Liver (tissue), 3 donors: ENCODE results near the gene RYR2.

Source experiments
- CTCF ChIP-seq: fragments of 150-350 bp; IDR thresholded peaks from 2 replicates; pipeline ENCODE4 v1.5.1; 2017; ENCODE audit warnings: improper control_type of control experiment, low read depth, low read length; ENCODE audit not compliant: missing input control
- GABPA ChIP-seq, 2 donors: IDR thresholded peaks in 1 of 2; conservative IDR thresholded peaks in 1 of 2; 2 replicates each; pipeline ENCODE4 v1.6.1; 2016; ENCODE audit warnings: antibody characterized with exemption in 2 of 2, mild to moderate bottlenecking in 1 of 2, moderate library complexity in 1 of 2
- HNF4G ChIP-seq: IDR thresholded peaks from 2 replicates; pipeline ENCODE4 v1.6.1; 2016; ENCODE audit warnings: antibody characterized with exemption
- JUND ChIP-seq, 2 donors: IDR thresholded peaks; 2 replicates each; pipeline ENCODE4 v1.6.1; 2016; ENCODE audit warnings: antibody characterized with exemption in 2 of 2
- RAD21 ChIP-seq, 2 donors: IDR thresholded peaks; 2 replicates each; pipeline ENCODE4 v1.6.1; 2016; ENCODE audit warnings: antibody characterized with exemption in 2 of 2, mild to moderate bottlenecking in 2 of 2
- RXRA ChIP-seq, 2 donors: IDR thresholded peaks; 2 replicates each; pipeline ENCODE4 v1.6.1; 2017 to 2018; ENCODE audit warnings: antibody characterized with exemption in 2 of 2, mild to moderate bottlenecking in 1 of 2
- SP1 ChIP-seq: IDR thresholded peaks from 2 replicates; pipeline ENCODE4 v1.6.1; 2018; ENCODE audit warnings: antibody characterized with exemption, mild to moderate bottlenecking
- TAF1 ChIP-seq: conservative IDR thresholded peaks from 2 replicates; pipeline ENCODE4 v1.6.1; 2016; ENCODE audit warnings: antibody characterized with exemption, mild to moderate bottlenecking
- YY1 ChIP-seq: IDR thresholded peaks from 2 replicates; pipeline ENCODE4 v1.6.1; 2016; ENCODE audit warnings: antibody characterized with exemption, mild to moderate bottlenecking
- TF ChIP-seq, protein P1 (sequence below): IDR thresholded peaks from 2 replicates; pipeline ENCODE4 v1.6.1; 2016; ENCODE audit warnings: antibody characterized with exemption, mild to moderate bottlenecking
- TF ChIP-seq, protein P2 (sequence below): IDR thresholded peaks from 2 replicates; pipeline ENCODE4 v1.6.1; 2016; ENCODE audit warnings: antibody characterized with exemption
- donor health status: healthy.
- donor health status: healthy.

- TF ChIP-seq TAF1 = no peak
- no peak for TF ChIP-seq CTCF
- TF ChIP-seq, protein P1, sequence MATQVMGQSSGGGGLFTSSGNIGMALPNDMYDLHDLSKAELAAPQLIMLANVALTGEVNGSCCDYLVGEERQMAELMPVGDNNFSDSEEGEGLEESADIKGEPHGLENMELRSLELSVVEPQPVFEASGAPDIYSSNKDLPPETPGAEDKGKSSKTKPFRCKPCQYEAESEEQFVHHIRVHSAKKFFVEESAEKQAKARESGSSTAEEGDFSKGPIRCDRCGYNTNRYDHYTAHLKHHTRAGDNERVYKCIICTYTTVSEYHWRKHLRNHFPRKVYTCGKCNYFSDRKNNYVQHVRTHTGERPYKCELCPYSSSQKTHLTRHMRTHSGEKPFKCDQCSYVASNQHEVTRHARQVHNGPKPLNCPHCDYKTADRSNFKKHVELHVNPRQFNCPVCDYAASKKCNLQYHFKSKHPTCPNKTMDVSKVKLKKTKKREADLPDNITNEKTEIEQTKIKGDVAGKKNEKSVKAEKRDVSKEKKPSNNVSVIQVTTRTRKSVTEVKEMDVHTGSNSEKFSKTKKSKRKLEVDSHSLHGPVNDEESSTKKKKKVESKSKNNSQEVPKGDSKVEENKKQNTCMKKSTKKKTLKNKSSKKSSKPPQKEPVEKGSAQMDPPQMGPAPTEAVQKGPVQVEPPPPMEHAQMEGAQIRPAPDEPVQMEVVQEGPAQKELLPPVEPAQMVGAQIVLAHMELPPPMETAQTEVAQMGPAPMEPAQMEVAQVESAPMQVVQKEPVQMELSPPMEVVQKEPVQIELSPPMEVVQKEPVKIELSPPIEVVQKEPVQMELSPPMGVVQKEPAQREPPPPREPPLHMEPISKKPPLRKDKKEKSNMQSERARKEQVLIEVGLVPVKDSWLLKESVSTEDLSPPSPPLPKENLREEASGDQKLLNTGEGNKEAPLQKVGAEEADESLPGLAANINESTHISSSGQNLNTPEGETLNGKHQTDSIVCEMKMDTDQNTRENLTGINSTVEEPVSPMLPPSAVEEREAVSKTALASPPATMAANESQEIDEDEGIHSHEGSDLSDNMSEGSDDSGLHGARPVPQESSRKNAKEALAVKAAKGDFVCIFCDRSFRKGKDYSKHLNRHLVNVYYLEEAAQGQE = no peak
- no peak for TF ChIP-seq JUND (IDR thresholded peaks at IDR 0.05)
- TF ChIP-seq SP1 = no peak
- TF ChIP-seq, protein P2, sequence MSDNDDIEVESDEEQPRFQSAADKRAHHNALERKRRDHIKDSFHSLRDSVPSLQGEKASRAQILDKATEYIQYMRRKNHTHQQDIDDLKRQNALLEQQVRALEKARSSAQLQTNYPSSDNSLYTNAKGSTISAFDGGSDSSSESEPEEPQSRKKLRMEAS = no peak
- TF ChIP-seq RAD21 (IDR thresholded peaks at IDR 0.05) = no peak
- no peak for TF ChIP-seq GABPA (IDR thresholded peaks at IDR 0.05 in 1 of 2, conservative IDR thresholded peaks at IDR 0.05 in 1 of 2)
- TF ChIP-seq YY1 = no peak
- TF ChIP-seq RXRA (IDR thresholded peaks at IDR 0.05) = no peak
- no peak for TF ChIP-seq HNF4G
Observed at GRCh38 chr1:237812061-237812460, 770.1 kb downstream of the RYR2 start.
